HG03354 (cell line): ENCODE measurements around the gene CFDP1.
"Not testable (repeated sequence)": the region's sequence is repeated elsewhere in the genome, so short reads cannot be mapped to it uniquely, and the experiment has no call there.

Experiments used
- ATAC-seq: cut with Tn5 transposase; IDR thresholded peaks from one replicate; pipeline ENCODE4 v1.9.1; 2021; ENCODE audit warnings: mild to moderate bottlenecking; ENCODE audit not compliant: unreplicated experiment, poor library complexity, severe bottlenecking

Gene CFDP1

GRCh38 chr16:75273054-75273925, 160.0 kb downstream of the CFDP1 start:
- no peak for ATAC-seq

- not testable (repeated sequence) for ATAC-seq
Observed at GRCh38 chr16:75272629-75273028, 160.7 kb downstream of the CFDP1 start.

GRCh38 chr16:75272097-75272551, 161.2 kb downstream of the CFDP1 start:
- no peak for ATAC-seq

GRCh38 chr16:75271441-75272096, 161.7 kb downstream of the CFDP1 start:
- no peak for ATAC-seq

GRCh38 chr16:75269358-75269757, 163.9 kb downstream of the CFDP1 start:
- ATAC-seq, result not testable (repeated sequence)

- no peak for ATAC-seq
Observed at GRCh38 chr16:75267631-75268264, 165.6 kb downstream of the CFDP1 start.

GRCh38 chr16:75266738-75267630, 166.3 kb downstream of the CFDP1 start:
- ATAC-seq, result no peak

GRCh38 chr16:75265911-75266701, 167.2 kb downstream of the CFDP1 start:
- peak; percentile 63 for ATAC-seq

- ATAC-seq, result peak; percentile 20
Observed at GRCh38 chr16:75264999-75265910, 168.0 kb downstream of the CFDP1 start.

GRCh38 chr16:75264457-75264998, 168.8 kb downstream of the CFDP1 start:
- no peak for ATAC-seq

- ATAC-seq, result no peak
Observed at GRCh38 chr16:75263963-75264445, 169.3 kb downstream of the CFDP1 start.

- ATAC-seq, result no peak
Observed at GRCh38 chr16:75263291-75263962, 169.9 kb downstream of the CFDP1 start.

- no peak for ATAC-seq
Observed at GRCh38 chr16:75262800-75263127, 170.5 kb downstream of the CFDP1 start.

GRCh38 chr16:75262104-75262799, 171.1 kb downstream of the CFDP1 start:
- no peak for ATAC-seq

- no peak for ATAC-seq
Observed at GRCh38 chr16:75261590-75262078, 171.7 kb downstream of the CFDP1 start.

- no peak for ATAC-seq
Observed at GRCh38 chr16:75260851-75261589, 172.3 kb downstream of the CFDP1 start.
